OCI-M1 (cell line): ENCODE data around the gene RBBP9.
"Not testable (repeated sequence)": the region's sequence is repeated elsewhere in the genome, so short reads cannot be mapped to it uniquely, and the experiment has no call there.

ENCODE experiments used
- DNase-seq: peaks from one replicate; lab custom pipeline; 2025; lab: John Stamatoyannopoulos, UW

Gene RBBP9

GRCh38 chr20:18504479-18505060 lies 7.5 kb upstream of the RBBP9 start:
- no peak for DNase-seq

GRCh38 chr20:18501672-18502071 lies 4.6 kb upstream of the RBBP9 start:
- not testable (repeated sequence) for DNase-seq

GRCh38 chr20:18497603-18498002 lies 578 bp upstream of the RBBP9 start:
- DNase-seq: no peak

- DNase-seq: peak; percentile 37
Observed at GRCh38 chr20:18496042-18496441, 983 bp downstream of the RBBP9 start.

- no peak for DNase-seq
Observed at GRCh38 chr20:18488301-18488700, 8.7 kb downstream of the RBBP9 start.

DNA sequence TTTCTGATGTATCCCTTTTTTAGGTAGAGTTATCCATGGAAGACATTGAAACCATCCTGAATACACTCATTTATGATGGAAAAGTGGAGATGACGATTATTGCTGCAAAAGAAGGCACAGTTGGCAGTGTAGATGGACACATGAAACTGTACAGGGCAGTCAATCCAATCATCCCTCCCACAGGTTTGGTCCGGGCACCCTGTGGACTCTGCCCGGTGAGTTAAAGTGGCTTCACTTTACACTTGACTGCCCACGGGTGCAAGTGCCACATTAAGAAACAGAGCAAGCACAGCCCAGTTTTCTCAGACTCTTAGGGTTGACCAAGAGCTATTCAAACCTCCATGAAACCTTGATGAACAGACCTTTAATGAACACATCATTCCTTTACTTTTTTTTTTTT lies 15.4 kb downstream of the RBBP9 start:
- no peak for DNase-seq

DNA sequence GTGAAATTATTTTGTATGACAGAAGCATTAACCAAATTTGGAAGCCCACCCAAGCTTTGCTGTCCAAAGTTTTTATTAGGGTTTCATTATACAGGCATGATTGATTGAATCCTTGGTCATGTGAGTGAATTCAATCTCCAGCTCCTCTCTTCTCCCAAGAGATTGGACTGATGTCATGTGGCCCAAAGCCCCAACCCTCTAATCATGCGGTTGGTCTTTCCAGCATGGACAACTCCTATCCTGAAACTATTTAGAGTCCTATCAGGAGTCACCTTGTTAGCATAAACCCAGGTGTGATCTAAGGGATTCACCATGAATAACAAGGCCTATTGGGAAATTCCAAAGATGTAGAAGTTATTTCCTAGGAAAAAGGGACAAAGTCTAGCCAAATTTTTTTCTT lies 19.2 kb downstream of the RBBP9 start:
- no peak for DNase-seq

DNA sequence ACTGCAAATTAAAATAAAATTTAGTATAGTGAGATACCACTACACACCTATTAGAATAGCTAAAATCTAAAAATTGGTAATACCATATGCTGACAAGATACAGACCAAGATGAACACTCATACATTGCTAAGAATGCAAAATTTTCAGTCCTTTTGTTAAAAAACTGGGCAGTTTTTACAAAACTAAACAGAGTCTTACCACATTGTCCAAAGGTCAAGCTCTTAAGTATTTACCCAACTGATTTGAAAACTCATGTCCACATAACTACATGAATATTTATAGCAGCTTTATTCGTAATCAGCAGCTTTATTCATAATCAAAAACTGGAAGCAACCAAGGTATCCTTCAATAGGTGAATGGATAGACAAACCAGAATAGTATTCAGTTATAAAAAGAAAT lies 19.8 kb downstream of the RBBP9 start:
- DNase-seq: no peak

GRCh38 chr20:18466894-18467730 lies 29.9 kb downstream of the RBBP9 start, which contains the start of the genes DZANK1 and POLR3F:
Gene DZANK1, minus strand, starts transcription at chr20:18467030. Its CDS starts 1,672 bp downstream, at chr20:18465358.
Gene POLR3F, plus strand, starts transcription at chr20:18467390. Its CDS starts 117 bp downstream, at chr20:18467507.
- peak; percentile 96 for DNase-seq

GRCh38 chr20:18466574-18466893 lies 30.5 kb downstream of the RBBP9 start:
- DNase-seq: no peak

- DNase-seq: peak; percentile 5
Observed at GRCh38 chr20:18465536-18466200, 31.4 kb downstream of the RBBP9 start.

DNA sequence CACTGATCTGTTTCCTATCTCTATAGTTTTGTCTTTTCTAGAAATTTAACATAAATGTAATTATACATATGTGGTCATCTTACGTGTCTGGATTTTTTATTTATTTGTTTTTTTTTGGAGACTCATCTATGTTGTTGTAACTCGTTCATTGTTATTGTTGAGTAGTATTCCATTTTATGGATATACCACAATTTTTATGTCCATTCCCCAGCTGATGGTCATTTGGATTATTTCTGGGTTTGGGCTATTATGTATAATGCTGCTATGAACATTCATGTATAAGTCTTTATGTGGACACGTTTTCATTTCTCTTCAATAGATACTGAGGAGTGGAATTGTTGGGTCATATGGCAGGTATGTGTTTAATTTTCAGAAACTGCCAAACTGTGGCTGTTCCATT lies 40.4 kb downstream of the RBBP9 start:
- no peak for DNase-seq

DNA sequence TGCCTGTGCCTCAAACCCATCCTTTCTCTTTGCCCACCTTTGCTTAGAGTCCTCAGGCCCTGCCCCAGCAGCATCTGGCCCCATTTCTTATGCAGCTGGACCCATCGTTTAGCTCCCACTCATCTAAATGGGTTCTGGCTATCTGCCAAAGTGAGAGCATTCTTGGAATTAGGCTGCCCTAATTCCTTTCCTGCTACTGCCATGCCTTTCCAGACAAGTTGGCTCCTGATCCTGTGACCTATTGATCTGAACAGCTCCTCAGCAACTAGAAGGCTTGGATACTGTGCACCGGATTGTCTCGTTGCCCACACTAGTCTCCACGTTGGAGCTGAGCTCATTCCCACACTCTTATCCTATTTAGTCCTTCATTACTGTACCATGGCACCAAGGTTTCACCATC lies 53.1 kb downstream of the RBBP9 start:
- no peak for DNase-seq

- DNase-seq: no peak
Observed at GRCh38 chr20:18440403-18440802, 56.6 kb downstream of the RBBP9 start.

- DNase-seq: no peak
Observed at GRCh38 chr20:18436847-18437246, 60.2 kb downstream of the RBBP9 start.
